Measurements from ENCODE around the gene SLFN14.
"Not testable (repeated sequence)": the region's sequence is repeated elsewhere in the genome, so short reads cannot be mapped to it uniquely, and the experiment has no call there.

SLFN14 gene

DNA sequence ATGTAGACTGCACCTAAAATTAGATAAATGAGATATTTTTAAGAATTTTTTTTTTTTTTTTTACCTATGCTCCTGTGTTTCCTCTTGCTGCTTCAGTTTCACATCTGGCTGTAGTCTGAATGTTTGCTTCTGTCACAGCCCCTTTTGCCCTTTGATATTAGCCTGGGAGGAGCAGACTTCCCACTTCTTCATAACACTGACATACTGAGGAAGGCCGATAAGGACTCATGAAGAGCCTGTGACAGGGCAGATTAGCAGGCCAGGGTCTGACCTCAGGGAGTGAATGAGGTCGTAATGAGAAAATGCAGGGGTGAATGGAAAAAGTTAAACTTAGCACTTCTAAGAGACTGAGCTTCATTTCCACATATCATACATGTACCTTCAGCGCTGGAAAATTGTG lies at the start of gene SLFN14:
TSS of gene SLFN14 (minus strand) at position 117 of the 400 bp plus-strand sequence. CDS start 2,757 bp downstream, outside the sequence.
- DNase-seq: no peak

DNA sequence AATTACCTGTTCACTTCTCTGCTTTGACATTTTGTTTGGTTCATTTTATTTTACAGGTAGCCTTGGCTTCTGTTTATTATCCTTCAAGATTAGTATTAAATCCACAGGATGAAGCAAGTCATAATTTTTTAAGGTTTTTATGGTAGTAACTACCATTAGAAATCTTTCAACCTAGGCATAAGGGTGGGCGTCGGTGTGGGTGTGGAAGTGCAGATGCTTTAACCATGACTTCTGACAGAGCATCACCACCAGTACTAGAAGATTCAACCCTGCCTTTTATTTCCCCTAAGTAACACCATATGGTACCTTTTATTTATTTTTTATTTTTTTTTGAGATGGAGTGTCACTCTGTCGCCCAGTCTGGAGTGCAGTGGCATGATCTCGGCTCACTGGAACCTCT lies 49.2 kb upstream of the SLFN14 start:
- DNase-seq: no peak

DNA sequence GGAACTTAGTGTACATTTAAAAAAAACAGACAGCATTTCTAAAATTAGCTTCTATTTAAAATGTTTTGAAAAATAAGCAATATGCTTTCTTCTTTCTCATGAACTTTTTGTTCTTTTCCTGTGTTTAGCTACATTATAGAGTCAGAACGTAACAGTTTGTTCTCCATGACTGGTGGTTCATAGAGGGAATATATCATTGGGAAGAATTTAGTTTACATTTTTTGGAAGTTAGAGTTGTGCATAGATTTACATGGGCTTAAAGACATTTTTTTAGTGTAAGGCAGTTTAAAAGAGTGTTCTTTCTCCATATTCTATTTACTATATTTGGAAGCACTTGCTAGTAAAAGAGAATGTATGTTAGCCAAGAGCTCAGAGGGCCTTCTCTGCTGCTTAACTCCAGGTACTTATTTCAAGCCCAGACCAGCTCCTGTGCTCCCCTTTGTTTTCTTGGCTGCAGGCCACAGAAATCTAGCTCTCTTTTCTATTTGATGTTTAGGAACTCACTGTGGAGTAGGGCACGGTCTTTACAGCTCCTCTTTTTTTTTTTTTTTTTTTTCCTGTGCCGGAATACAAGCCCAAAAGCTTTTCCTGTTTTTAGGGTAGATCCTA lies 46.7 kb upstream of the SLFN14 start:
- DNase-seq: no peak

DNA sequence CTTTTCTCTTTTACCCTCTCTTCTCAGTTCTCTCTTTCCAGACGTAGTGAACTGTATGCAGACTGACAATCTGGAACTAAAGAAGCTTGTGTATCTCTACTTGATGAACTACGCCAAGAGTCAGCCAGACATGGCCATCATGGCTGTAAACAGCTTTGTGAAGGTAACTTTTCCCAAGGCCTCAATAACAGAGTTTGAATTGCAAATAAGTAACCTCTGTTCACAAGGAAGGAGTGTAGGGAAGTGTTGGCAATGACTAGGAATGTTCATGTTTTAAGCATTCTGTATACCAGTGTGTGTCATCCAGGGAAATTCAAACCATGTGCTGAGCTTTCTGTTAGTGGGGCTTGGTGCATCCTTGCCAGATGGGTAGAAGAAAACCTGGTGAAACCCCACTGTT lies 45.1 kb upstream of the SLFN14 start:
- DNase-seq: no peak

DNA sequence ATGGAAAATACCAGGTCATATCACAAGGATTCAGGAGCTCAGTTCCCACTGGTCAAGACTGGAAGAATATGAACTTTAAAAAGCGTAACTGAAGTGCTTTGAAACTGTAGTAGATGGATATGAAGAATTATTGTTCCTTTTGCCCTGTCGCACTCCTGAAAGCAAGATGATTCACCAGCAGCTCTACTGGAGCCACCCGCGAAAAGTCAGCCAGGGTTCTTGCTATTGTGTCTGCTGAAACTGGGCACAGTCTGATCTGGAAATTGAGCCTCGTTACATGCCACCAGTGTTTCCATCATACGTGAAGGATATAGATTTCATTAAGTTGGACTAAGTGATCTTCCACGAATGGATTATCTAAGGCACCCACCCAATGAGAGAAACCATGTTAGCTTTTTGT lies 43.1 kb upstream of the SLFN14 start:
- no peak for DNase-seq

DNA sequence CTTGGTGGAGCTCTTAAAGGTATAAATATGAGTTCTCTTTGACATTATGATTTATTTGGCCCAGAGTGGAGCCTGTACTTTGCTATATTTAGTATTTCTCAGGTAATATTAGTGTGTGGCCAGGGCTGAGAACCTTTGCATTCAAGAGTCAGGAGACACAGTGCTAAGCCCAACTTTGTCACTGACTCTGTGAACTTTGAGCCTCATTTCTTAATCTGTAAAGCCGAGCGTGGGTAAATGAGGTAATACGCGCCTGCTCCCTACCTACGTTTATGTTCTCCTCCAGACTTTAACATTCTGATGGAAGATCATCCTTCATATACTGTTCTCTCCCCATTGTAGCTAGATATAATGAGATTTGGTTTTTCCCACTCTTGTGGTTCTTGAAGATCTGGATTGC lies 37.0 kb upstream of the SLFN14 start:
- DNase-seq: no peak

DNA sequence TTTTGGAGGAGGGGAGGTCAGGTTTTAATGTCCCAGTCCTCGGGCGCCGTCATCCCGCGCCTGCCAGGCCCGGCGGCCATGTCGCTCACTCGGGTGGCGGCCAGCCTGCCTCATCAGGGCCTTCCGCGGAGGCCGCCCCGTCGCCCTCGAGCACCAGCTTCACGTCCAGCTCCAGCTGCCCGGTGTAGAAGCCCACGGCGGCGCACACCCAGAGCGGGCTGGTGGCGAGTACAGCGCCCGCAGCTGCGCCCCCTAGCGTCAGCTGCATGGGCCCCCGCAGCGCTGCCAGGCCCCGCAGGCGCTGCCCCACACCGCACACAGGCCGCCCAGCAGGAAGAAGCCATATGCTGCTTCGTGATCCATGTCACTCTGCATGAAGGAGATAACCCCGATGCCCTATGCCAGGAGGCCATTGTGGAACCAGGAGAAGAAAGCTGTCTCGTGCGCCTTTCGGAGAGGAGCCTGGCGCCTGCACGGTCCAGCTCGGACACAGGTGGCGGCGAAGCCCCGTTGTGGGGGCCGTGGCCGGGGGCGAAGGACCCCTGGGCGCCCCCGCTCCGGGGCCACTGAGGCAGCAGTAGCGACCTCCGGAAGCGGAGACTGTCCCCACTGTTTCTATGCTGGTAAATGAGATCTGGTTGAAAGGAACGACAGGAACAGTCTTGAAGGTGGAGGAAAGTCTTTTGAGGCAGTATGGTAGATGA lies 36.1 kb upstream of the SLFN14 start:
- no peak for DNase-seq

DNA sequence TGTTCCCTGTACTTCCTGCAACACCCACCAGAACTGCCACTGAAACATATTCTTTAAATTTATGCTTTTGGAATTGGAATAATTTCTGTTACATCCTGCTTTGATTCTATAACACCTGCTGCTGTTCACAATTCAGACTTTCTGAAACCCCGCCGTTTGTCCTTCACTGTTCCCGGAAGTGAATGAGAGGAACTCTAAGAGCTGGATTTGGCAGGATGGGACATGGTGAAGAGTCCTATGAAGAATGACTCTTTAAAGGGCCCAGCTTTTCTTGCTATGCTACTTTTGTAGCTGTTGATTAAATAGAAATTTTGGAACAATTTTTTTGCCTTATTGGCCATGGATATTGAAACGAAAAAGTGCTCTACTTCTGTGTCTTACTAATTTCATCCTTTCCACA lies 35.5 kb upstream of the SLFN14 start:
- no peak for DNase-seq

DNA sequence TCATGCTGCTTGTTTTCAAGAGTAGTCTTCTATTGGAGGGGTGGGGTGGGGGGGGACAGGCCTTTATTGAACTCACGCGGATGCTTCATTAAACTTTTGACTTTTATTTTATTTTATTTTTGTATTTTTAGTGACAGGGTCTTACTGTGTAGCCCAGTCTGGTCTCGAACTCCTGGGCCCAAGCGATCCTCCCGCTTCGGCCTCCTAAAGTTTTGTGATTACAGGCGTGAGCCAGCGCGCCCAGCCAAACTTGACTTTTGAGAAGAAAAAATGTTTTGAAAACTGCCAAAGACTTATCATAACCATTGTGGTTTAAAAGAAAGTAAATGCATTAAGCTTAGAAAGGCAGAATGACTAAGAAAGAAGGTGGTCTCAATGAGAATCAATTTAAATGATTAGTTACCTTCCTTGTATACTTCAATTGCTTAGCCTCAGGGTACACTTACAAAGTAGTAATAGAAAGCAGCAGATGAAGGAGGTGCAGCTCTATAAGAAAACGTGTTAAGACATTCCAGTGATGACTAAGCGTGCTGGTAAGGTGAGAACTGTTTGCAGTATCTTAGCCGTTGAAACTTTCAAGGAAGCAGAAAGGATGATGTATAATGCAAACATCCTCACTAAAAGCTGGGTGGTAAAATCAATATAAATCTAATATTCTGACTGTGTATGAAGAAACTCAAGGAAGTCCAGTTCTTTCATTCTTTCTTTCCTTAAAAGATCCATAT lies 27.7 kb upstream of the SLFN14 start:
- no peak for DNase-seq

DNA sequence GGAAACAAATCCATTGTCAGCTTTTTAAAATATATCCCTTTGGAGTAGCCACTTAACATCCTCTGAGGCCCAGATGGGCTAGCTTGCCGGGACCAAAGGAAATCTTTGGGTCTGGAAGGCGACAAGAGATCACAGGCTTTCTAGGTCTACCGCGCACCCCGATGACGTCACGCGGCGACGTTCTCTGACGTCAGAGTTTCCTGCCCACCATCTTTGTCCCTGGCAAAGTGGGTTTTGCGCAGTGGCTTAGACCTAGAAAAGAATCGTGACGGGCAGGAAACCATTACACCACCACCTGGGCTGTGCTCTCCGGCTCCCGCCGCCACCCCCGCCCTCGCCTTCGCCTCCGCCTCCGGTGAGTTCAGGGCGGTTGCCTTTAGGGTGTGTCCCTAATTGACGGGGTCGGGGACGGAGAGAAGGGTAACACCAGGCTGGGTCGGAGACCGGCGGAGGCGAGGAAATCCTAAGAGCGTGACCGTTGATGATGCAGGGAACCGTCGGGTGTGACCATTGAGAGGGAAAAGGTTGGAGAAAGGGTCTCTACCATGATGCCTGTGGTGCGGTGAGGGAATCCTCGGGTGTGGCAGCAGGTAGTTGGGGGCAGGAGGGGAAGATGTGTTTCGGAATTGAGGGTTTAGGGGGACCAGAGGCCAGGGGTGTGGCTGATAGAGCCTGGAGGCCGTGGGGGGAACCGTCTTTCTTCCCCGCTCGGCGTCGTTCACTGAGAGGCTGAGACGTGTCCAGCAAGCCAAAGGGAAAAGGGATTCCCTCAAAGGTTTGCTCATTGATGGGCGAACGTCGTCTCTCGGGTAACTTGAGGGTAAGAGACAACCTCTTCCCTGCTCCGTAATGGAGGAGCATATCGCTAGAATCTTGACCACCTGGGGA lies 26.7 kb upstream of the SLFN14 start, which contains the start of gene AP2B1:
TSS of gene AP2B1 (plus strand) at position 249 of the 888 bp plus-strand sequence. CDS start 6,709 bp downstream, outside the sequence.
- DNase-seq: peak; percentile 95 to 99

DNA sequence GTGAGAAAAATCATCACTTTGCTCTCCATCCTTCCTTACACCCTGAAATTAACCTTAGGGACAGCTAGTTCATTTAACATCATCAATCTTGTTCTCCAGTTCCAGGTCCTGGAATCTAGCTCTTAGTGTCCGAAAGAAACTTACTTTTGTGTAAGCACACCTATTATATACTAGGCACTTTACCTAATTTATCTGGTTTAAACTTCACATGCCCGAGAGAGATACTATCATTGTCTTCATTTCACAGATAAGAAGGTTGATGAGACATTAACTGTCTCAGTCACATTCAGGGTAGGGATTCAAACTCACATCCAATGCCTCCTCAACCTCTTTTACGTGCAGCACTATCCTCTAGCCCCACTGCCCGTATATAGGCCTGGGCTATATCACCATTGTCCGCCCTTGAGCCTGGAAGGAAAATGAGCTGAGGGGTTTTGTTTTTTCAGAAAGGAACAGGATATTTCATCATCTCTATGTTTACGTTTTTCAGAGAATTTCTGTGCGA lies 26.0 kb upstream of the SLFN14 start:
- no peak for DNase-seq

DNA sequence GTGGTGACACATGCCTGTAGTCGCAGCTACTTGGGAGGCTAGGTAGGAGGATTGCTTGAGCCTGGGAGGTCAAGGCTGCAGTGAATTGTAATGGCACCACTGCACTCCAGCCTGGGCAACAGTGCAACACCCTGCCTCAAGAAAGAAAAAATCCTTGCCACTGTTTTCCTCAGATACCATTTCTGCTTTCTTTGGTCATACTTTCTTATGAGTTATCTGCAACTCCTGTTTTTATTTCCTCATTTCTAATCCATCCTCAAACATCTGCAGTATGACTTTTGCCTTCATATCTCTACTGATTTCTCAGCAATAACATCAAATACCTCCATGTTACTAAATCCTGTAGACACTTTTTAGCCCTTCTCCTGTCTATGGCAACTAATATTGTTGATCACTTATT lies 23.4 kb upstream of the SLFN14 start:
- DNase-seq: no peak

DNA sequence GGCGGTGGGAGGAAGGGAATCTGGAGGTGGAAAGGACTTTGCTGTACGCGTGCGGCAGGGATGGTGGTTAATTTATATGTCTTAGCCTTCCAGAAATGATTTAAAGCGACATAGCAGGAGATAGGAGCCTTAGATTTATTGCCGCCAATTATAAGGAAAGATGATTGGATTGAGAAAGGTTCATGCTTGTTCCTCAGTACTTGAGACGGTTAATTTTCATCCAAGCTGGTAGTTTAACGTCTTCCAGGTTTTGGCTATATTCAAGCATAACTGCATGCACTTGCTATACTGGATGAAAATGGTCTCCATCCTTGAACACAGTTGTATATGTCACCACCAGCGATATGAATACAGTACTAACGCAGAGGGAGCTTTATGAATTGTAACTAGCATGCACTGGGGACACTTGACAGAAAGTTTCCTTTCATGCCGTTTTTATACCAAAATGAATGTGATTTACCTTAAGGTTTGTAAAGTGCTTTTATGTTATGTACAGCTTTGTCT lies 18.4 kb upstream of the SLFN14 start:
- DNase-seq: no peak

DNA sequence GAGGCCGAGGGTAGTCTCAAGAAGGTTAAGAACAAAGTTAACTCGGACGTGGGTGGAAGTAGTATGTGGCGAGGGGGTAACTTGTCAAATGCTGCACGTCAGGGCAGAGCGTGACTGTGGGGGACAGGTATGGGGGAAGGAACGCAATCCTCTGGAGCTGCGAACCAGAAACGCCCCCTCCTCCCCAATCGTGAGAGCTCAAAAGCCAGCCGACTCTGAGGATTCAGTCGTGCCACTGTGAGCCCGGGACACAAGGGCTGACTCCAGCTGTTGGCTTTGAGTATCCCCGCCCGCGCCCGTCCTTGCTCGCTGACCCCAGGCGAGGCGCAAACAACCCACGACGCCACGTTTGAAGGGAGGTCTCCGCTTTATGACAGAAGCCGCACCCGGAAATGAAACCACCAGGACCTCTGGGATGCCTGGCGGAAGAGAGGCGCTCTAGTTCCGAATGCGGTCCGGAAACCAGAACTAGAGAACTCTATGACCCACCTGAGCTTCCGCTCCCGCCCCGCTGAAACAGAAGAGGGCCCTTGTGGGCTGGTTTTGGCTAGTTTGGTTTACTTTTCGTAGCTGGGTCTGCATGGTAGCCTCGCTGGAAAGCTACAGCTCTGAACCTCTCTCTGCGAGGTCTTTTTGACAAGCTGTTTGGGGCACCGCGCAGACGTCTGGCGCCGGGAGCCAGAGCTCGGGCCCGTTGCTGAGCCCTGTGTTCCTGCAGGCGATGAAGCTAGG lies 17.7 kb upstream of the SLFN14 start, which contains the start of gene PEX12:
TSS of gene PEX12 (minus strand) at position 375 of the 732 bp plus-strand sequence. CDS start 550 bp downstream, outside the sequence.
- peak; percentile 93 to 96 for DNase-seq

DNA sequence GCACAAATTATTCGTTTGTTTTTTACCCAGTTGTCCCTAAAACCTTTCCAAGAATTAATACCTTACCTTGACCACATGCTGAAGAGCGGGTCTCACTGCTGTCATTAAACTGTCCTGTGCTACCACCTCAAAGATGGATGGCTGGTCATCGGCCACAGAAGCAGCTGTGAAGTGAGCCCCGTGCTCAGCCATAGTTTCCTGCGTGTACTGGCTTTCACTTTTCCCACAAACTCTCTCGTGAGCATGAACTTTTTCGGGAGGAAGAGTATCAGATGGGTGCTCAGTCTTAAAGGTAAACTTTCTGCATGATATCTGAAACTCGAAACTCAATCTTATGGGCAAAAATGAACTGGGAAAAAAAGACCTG lies 17.2 kb upstream of the SLFN14 start:
- DNase-seq: no peak

DNA sequence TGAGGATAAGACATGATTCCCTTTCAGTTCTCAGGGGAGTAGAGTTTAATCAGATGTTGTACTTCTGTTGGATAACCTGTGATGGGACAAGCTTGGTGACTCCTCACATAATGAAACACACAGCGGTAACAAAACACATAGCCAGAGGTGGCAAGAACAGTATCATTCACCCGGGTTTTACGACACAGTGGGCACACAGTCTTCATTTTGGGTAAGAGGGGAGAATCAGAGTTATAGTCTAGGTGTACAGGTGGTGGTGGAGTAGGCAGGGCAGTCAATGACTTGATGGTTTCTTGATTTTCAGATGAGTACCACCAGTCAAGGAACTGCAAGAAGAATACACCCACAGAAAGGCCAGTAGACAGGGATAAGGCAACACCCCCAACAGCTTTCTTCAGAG lies 15.1 kb upstream of the SLFN14 start:
- DNase-seq: no peak

DNA sequence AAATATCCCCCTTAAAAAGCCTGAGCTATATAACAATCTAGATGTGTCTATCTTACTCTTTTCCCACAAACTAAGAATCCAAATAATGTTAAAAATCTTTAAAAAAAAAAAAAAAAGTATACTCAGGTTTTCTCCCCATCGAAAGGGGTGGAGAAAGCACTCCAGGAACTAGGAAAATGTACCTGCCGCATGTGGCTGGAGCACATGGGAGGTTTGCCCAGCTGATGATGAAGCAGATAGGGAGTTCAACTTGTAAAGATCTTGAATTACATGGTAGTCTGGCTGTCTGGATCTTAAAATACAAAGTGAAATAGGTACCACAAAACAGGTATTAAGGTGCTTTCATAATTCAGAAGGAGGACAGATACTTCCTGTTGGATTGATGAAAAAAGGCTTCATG lies 8.8 kb upstream of the SLFN14 start:
- no peak for DNase-seq

DNA sequence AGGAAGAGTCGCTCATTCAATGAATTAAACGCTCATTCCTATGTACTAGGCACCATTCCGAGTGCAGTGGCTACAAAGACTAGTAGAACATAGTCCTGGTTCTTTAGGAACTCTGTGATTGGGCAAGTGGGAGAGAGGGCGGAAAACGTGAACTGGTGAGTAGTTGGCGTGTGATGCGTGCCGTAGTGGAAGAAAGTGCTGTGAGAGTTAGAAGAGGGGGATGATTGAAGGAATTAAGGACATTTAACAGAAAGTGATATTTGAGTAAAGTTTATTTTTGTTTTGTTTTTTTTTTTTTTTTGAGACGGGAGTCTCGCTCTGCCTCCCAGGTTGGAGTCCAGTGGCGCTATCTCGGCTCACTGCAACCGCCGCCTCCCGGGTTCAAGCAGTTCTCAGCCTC lies 7.9 kb upstream of the SLFN14 start:
- peak in 1 of 2 experiments; percentile 46 for DNase-seq

DNA sequence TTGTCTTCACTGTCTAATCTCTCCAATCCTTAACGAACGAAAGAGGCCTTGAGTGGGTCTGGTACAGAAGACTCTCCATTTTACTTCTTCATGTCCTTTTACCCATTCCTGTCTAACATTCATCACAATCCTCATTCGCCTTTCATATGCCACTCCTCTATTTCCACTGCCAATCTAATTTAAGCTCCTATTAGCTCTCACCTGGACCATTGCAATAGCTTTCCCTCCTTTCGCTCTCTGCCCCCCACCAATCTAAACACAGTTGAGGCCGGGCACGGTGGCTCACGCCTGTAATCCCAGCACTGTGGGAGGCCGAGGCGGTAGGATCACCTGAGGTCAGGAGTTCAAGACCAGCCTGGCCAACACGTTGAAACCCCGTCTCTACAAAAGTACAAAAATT lies 6.3 kb upstream of the SLFN14 start:
- DNase-seq: no peak

DNA sequence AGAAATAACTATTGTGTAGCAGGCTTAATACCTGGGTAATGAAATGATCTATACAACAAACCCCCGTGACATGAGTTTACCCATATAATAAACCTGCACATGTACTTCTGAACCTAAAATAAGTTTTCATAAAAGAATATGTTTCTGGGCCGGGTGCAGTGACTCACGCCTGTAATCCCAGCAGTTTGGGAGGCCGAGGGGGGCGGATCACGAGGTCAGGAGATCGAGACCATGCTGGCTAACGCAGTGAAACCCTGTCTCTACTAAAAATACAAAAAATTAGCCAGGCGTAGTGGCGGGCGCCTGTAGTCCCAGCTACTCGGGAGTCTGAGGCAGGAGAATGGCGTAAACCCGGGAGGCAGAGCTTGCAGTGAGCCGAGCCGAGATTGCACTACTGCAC lies 2.6 kb upstream of the SLFN14 start:
- DNase-seq: not testable (repeated sequence)

DNA sequence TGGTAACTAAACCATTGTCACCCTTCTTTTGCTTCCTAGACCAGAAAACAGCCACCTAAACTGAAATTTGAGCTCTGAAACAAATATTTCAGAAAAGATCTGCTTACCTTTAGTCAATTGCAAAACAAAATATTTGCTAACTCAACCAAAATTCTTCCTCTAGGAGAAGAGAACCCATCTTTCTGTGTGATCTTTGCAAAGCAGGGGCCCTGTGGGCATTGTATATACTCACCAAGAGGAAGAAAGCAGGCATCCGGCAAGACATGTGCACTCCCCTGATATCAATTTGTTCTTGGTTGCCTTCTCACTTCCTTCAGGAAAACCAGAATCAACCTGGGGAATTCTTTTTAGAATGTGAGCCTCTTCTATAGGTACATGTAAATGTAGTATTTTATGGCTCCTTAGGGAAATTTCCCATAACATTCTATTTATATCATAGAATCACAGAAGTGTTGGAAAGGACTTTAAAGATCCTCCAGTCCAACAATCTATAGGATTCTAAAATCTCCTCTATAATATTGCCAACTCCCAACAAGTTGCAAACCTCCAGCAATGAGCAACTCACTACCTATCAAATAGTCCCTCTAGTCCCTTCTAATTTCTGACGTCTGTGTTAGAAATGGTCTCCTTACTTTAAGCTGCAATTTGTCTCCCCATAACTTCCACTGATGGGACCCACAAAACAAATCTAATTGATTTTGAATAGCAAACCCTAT lies 966 bp downstream of the SLFN14 start:
- no peak for DNase-seq

Data from NCI-H2081 (cell line).